HG02759 (cell line): ENCODE data around the gene NXN.
A peak's percentile ranks its signal among the peaks of the same experiment; 100 is the strongest.
"Not testable (repeated sequence)": the region's sequence is repeated elsewhere in the genome, so short reads cannot be mapped to it uniquely, and the experiment has no call there.

ENCODE experiments used
- ATAC-seq: cut with Tn5 transposase; IDR thresholded peaks from one replicate; pipeline ENCODE4 v1.9.1; 2021; ENCODE audit warnings: mild to moderate bottlenecking, moderate library complexity; ENCODE audit not compliant: unreplicated experiment

Gene NXN

GRCh38 chr17:785901-786300 is 193.7 kb downstream of the NXN start:
- not testable (repeated sequence) for ATAC-seq

GRCh38 chr17:784143-784542 is 195.4 kb downstream of the NXN start:
- ATAC-seq, result no peak

- ATAC-seq, result peak; percentile 94
Observed at GRCh38 chr17:781805-782731, 197.5 kb downstream of the NXN start, which contains the start of the genes GLOD4 and MRM3. GLOD4 (minus strand) TSS chr17:782280; CDS start chr17:782255, 25 bp downstream. MRM3 (plus strand) TSS chr17:782353; CDS start chr17:782379, 26 bp downstream.

GRCh38 chr17:778096-778495 is 201.5 kb downstream of the NXN start:
- no peak for ATAC-seq

GRCh38 chr17:774313-774584 is 205.3 kb downstream of the NXN start:
- no peak for ATAC-seq

GRCh38 chr17:773467-774312 is 205.9 kb downstream of the NXN start:
- no peak for ATAC-seq

- no peak for ATAC-seq
Observed at GRCh38 chr17:773016-773415, 206.6 kb downstream of the NXN start.

- no peak for ATAC-seq
Observed at GRCh38 chr17:767076-767475, 212.5 kb downstream of the NXN start.

GRCh38 chr17:760371-760770 is 219.2 kb downstream of the NXN start:
- ATAC-seq, result no peak

- no peak for ATAC-seq
Observed at GRCh38 chr17:759964-760363, 219.6 kb downstream of the NXN start.

GRCh38 chr17:756010-756567 is 223.5 kb downstream of the NXN start:
- ATAC-seq, result not testable (repeated sequence)

- not testable (repeated sequence) for ATAC-seq
Observed at GRCh38 chr17:755319-755961, 224.1 kb downstream of the NXN start.

GRCh38 chr17:753418-753817 is 226.2 kb downstream of the NXN start:
- ATAC-seq, result no peak

GRCh38 chr17:752620-753219 is 226.9 kb downstream of the NXN start:
- ATAC-seq, result peak; percentile 5

- peak; percentile 91 for ATAC-seq
Observed at GRCh38 chr17:752002-752619, 227.5 kb downstream of the NXN start, which contains the start of gene GEMIN4. GEMIN4 (minus strand) TSS chr17:752264; CDS start chr17:752142, 122 bp downstream.

GRCh38 chr17:751269-752001 is 228.1 kb downstream of the NXN start:
- ATAC-seq, result peak; percentile 43

- ATAC-seq, result no peak
Observed at GRCh38 chr17:750431-751037, 229.0 kb downstream of the NXN start.

- ATAC-seq, result not testable (repeated sequence)
Observed at GRCh38 chr17:749359-749758, 230.2 kb downstream of the NXN start.
